Activated gamma-delta T cell (primary cell): Measurements from ENCODE around the gene GOT2.
"Not testable (repeated sequence)": the region's sequence is repeated elsewhere in the genome, so short reads cannot be mapped to it uniquely, and the experiment has no call there.

Experiments
- DNase-seq: peaks from one replicate; lab custom pipeline; 2025; lab: John Stamatoyannopoulos, UW

GOT2 gene

GRCh38 chr16:58717994-58718393, 16.1 kb downstream of the GOT2 start:
- no peak for DNase-seq

GRCh38 chr16:58716468-58716867, 17.6 kb downstream of the GOT2 start:
- DNase-seq: no peak

- DNase-seq: no peak
Observed at GRCh38 chr16:58713742-58714141, 20.4 kb downstream of the GOT2 start.

- DNase-seq: no peak
Observed at GRCh38 chr16:58709333-58709732, 24.8 kb downstream of the GOT2 start.

GRCh38 chr16:58699151-58699550, 35.0 kb downstream of the GOT2 start:
- DNase-seq: no peak

- no peak for DNase-seq
Observed at GRCh38 chr16:58695368-58695767, 38.7 kb downstream of the GOT2 start.

- no peak for DNase-seq
Observed at GRCh38 chr16:58692450-58692849, 41.7 kb downstream of the GOT2 start.

GRCh38 chr16:58686985-58687706, 47.0 kb downstream of the GOT2 start:
- DNase-seq: not testable (repeated sequence)

- no peak for DNase-seq
Observed at GRCh38 chr16:58685084-58685449, 49.0 kb downstream of the GOT2 start.

GRCh38 chr16:58684354-58685083, 49.6 kb downstream of the GOT2 start, which contains the start of gene SLC38A7:
TSS of gene SLC38A7 (minus strand) at chr16:58684770. CDS start at chr16:58680126, 4,644 bp downstream.
- peak; percentile 40 for DNase-seq

- DNase-seq: no peak
Observed at GRCh38 chr16:58684001-58684353, 50.1 kb downstream of the GOT2 start.

GRCh38 chr16:58679763-58680162, 54.4 kb downstream of the GOT2 start:
- no peak for DNase-seq

- DNase-seq: no peak
Observed at GRCh38 chr16:58678716-58679115, 55.4 kb downstream of the GOT2 start.

GRCh38 chr16:58678269-58678668, 55.8 kb downstream of the GOT2 start:
- no peak for DNase-seq

- DNase-seq: no peak
Observed at GRCh38 chr16:58670946-58671583, 63.1 kb downstream of the GOT2 start.

- no peak for DNase-seq
Observed at GRCh38 chr16:58670177-58670576, 63.9 kb downstream of the GOT2 start.

- no peak for DNase-seq
Observed at GRCh38 chr16:58665200-58665599, 68.9 kb downstream of the GOT2 start.

- no peak for DNase-seq
Observed at GRCh38 chr16:58661199-58661830, 72.8 kb downstream of the GOT2 start.

GRCh38 chr16:58659911-58660310, 74.2 kb downstream of the GOT2 start:
- not testable (repeated sequence) for DNase-seq

- DNase-seq: no peak
Observed at GRCh38 chr16:58658796-58659211, 75.3 kb downstream of the GOT2 start.
